ENCODE data around the gene LRRIQ3. TPM values are rescaled to one million over a fixed set of nuclear protein-coding genes. Genes with fewer than 3 reads are reported as not detected.

LRRIQ3 gene
- total and polyA plus RNA-seq, 10 of the 15 experiments (the other 5 are each of a cell fraction or from before 2014, with no cell fraction given): 1.1 to 5.1 (median 2.7) TPM

GRCh38 chr1:74197657-74198552 lies at the start of gene LRRIQ3, which contains the start of gene FPGT (continued):
- TF ChIP-seq CUX1 (IDR thresholded peaks at IDR 0.05; ENCODE audit: insufficient replicate concordance, low read depth, low read length) (no peak), EZH2 (IDR thresholded peaks at IDR 0.05; ENCODE audit: borderline replicate concordance, control insufficient read depth, low read depth, low read length) (no peak), IRF4 (IDR thresholded peaks at IDR 0.05; ENCODE audit: low read depth, low read length) (no peak), ZBED1 (IDR thresholded peaks at IDR 0.05; ENCODE audit: borderline replicate concordance) (no peak), POLR2AphosphoS2 (IDR thresholded peaks at IDR 0.05; ENCODE audit: low read depth, low read length) (0 out of 2 replicates have a peak, but pooled peaks have one; percentile 18), TBL1XR1 (IDR thresholded peaks at IDR 0.05; ENCODE audit: low read depth, low read length) (no peak), YY1 (IDR thresholded peaks at IDR 0.05; ENCODE audit: low read depth, low read length) (peak; percentile 60), CTCF (IDR thresholded peaks at IDR 0.05 in 2 of 3, conservative IDR thresholded peaks at IDR 0.05 in 1 of 3; ENCODE audit: control insufficient read depth in 2 of 3, extremely low read depth in 1 of 3, insufficient read depth in 1 of 3, low read depth in 3 of 3, low read length in 3 of 3) (no peak), TAF1 (IDR thresholded peaks at IDR 0.05; ENCODE audit: borderline replicate concordance, low read depth, low read length) (peak; percentile 69; the same call in 1 of the 2 replicates), RB1 (IDR thresholded peaks at IDR 0.05; ENCODE audit: borderline replicate concordance) (0 out of 2 replicates have a peak, but pooled peaks have one; percentile 48), ELK1 (IDR thresholded peaks at IDR 0.05; ENCODE audit: low read depth, low read length) (peak; percentile 54; the same call in 1 of the 2 replicates), NRF1 (conservative IDR thresholded peaks at IDR 0.05; ENCODE audit: low read depth, low read length) (peak; percentile 69), SPI1 (IDR thresholded peaks at IDR 0.05; ENCODE audit: borderline replicate concordance, insufficient read depth, low read depth, low read length) (peak; percentile 47; the same call in 1 of the 2 replicates), GABPA (IDR thresholded peaks at IDR 0.05; ENCODE audit: low read depth) (0 out of 2 replicates have a peak, but pooled peaks have one; percentile 8), CREB1 (IDR thresholded peaks at IDR 0.05; ENCODE audit: low read depth) (0 out of 2 replicates have a peak, but pooled peaks have one; percentile 24), RELA (IDR thresholded peaks at IDR 0.05; ENCODE audit: borderline replicate concordance, partially characterized antibody) (no peak), ZNF217 (IDR thresholded peaks at IDR 0.05) (no peak), POLR2AphosphoS5 (IDR thresholded peaks at IDR 0.05; ENCODE audit: low read length) (peak; percentile 73), PML (IDR thresholded peaks at IDR 0.05; ENCODE audit: low read length) (peak; percentile 67; the same call in 1 of the 2 replicates), ESRRA (IDR thresholded peaks at IDR 0.05; ENCODE audit: low read length) (no peak)
